Neural cell (in vitro differentiated cells): ENCODE measurements around the gene KRTAP5-6. TPM values are rescaled to one million over a fixed set of nuclear protein-coding genes. Genes with fewer than 3 reads are reported as not detected.

Experiments
- H2AFZ ChIP-seq: fragments of 200-600, 300-800 bp; sonication (generic), shearing (Covaris generic); 2 replicates; pipeline ENCODE4 v1.6.0; 2014; ENCODE audit warnings: low read depth, mild to moderate bottlenecking, antibody characterized with exemption, low read length, moderate library complexity
- H3F3A ChIP-seq: fragments of 200-600 bp; shearing (Covaris generic); 2 replicates; pipeline ENCODE4 v1.6.1; 2016; ENCODE audit warnings: mild to moderate bottlenecking, moderate library complexity, mixed read lengths, antibody characterized with exemption, low read length; ENCODE audit not compliant: insufficient read depth, poor library complexity, severe bottlenecking
- H3K27ac ChIP-seq: fragments of 200-600, 300-800 bp; sonication (generic), shearing (Covaris generic); 2 replicates; pipeline ENCODE4 v1.5.1; 2014; ENCODE audit warnings: mild to moderate bottlenecking, low read length, moderate library complexity
- H3K27me3 ChIP-seq: fragments of 300-800, 200-600 bp; sonication (generic), shearing (Covaris generic); 2 replicates; pipeline ENCODE4 v1.6.0; 2014; ENCODE audit warnings: mild to moderate bottlenecking, low read depth, low read length, moderate library complexity; ENCODE audit not compliant: insufficient read depth
- H3K36me3 ChIP-seq: fragments of 300-800, 200-600 bp; sonication (generic), shearing (Covaris generic); 2 replicates; pipeline ENCODE4 v1.5.1; 2014; ENCODE audit warnings: mild to moderate bottlenecking, antibody characterized with exemption, low read length, moderate library complexity; ENCODE audit not compliant: insufficient read depth
- H3K4me2 ChIP-seq: fragments of 300-800, 200-600 bp; sonication (generic), shearing (Covaris generic); 2 replicates; pipeline ENCODE4 v1.6.0; 2014; ENCODE audit warnings: mild to moderate bottlenecking, low read length
- H3K4me3 ChIP-seq: fragments of 300-800, 200-600 bp; sonication (generic), shearing (Covaris generic); 2 replicates; pipeline ENCODE4 v1.5.1; 2014; ENCODE audit warnings: mild to moderate bottlenecking, low read length, moderate library complexity
- H3K79me2 ChIP-seq: fragments of 200-600 bp; shearing (Covaris generic); replicated peaks from 2 replicates; pipeline ENCODE4 v1.6.0; 2014; ENCODE audit warnings: mild to moderate bottlenecking, low read length, moderate library complexity; ENCODE audit not compliant: insufficient read depth
- H3K9ac ChIP-seq: fragments of 300-800, 200-600 bp; sonication (generic), shearing (Covaris generic); 2 replicates; pipeline ENCODE4 v1.6.1; 2016; ENCODE audit warnings: mild to moderate bottlenecking, low read length, mixed read lengths
- H3K9me2 ChIP-seq: fragments of 200-600 bp; shearing (Covaris generic); 2 replicates; pipeline ENCODE4 v1.6.1; 2016; ENCODE audit warnings: mild to moderate bottlenecking, low read length, mixed read lengths; ENCODE audit not compliant: insufficient read depth
- H3K9me3 ChIP-seq: fragments of 200-600, 300-800 bp; sonication (generic), shearing (Covaris generic); 2 replicates; pipeline ENCODE4 v1.6.1; 2016; ENCODE audit warnings: mild to moderate bottlenecking, mixed run types, low read length, moderate library complexity, mixed read lengths
- H4K20me1 ChIP-seq: fragments of 200-600 bp; shearing (Covaris generic); 2 replicates; pipeline ENCODE4 v1.6.1; 2016; ENCODE audit warnings: mild to moderate bottlenecking, mixed run types; ENCODE audit not compliant: insufficient read depth
- EP300 ChIP-seq: fragments of 450-650 bp; conservative IDR thresholded peaks from 2 replicates; pipeline ENCODE4 v1.6.1; 2014; ENCODE audit warnings: antibody characterized with exemption, mild to moderate bottlenecking, moderate library complexity; ENCODE audit not compliant: poor library complexity, severe bottlenecking
- EZH2 ChIP-seq: fragments of 200-600, 300-800 bp; shearing (Covaris generic), sonication (generic); IDR thresholded peaks from 2 replicates; pipeline ENCODE4 v1.6.1; 2014; ENCODE audit warnings: antibody characterized with exemption, low read length, borderline replicate concordance, mild to moderate bottlenecking; ENCODE audit not compliant: insufficient read depth, poor library complexity, severe bottlenecking
- MXI1 ChIP-seq: fragments of 450-650 bp; conservative IDR thresholded peaks from 2 replicates; pipeline ENCODE4 v1.6.1; 2014; ENCODE audit warnings: antibody characterized with exemption, mild to moderate bottlenecking; ENCODE audit not compliant: poor library complexity, severe bottlenecking
- POLR2AphosphoS5 ChIP-seq: IDR thresholded peaks from 2 replicates; pipeline ENCODE4 v1.6.1; 2012
- RAD21 ChIP-seq: fragments of 450-650 bp; conservative IDR thresholded peaks from 2 replicates; pipeline ENCODE4 v1.6.1; 2014; ENCODE audit warnings: antibody characterized with exemption, mild to moderate bottlenecking, moderate library complexity
- SMC3 ChIP-seq: fragments of 450-650 bp; conservative IDR thresholded peaks from 2 replicates; pipeline ENCODE4 v1.6.1; 2014; ENCODE audit warnings: antibody characterized with exemption, mild to moderate bottlenecking, moderate library complexity; ENCODE audit not compliant: poor library complexity
- TAF1 ChIP-seq: IDR thresholded peaks from 2 replicates; pipeline ENCODE4 v1.6.1; 2012; ENCODE audit warnings: low read depth
- polyA plus RNA-seq: library from polyadenylated mRNA; depleted of rRNA; stranded (reverse); fragments of >200 nt; gene quantifications from 2 replicates; pipeline ENCODE4 v1.2.3, GENCODE V29; 2014
- TF ChIP-seq, protein P1 (sequence below): fragments of 450-650 bp; IDR thresholded peaks from 2 replicates; pipeline ENCODE4 v1.5.1; 2014; ENCODE audit warnings: antibody characterized with exemption, mild to moderate bottlenecking, moderate library complexity; ENCODE audit not compliant: poor library complexity, severe bottlenecking
- TF ChIP-seq, protein P2 (sequence below): IDR thresholded peaks from 2 replicates; pipeline ENCODE4 v1.6.1; 2012; ENCODE audit warnings: borderline replicate concordance

KRTAP5-6 gene
- polyA plus RNA-seq, 1 donor from 2014 or later: not detected

DNA sequence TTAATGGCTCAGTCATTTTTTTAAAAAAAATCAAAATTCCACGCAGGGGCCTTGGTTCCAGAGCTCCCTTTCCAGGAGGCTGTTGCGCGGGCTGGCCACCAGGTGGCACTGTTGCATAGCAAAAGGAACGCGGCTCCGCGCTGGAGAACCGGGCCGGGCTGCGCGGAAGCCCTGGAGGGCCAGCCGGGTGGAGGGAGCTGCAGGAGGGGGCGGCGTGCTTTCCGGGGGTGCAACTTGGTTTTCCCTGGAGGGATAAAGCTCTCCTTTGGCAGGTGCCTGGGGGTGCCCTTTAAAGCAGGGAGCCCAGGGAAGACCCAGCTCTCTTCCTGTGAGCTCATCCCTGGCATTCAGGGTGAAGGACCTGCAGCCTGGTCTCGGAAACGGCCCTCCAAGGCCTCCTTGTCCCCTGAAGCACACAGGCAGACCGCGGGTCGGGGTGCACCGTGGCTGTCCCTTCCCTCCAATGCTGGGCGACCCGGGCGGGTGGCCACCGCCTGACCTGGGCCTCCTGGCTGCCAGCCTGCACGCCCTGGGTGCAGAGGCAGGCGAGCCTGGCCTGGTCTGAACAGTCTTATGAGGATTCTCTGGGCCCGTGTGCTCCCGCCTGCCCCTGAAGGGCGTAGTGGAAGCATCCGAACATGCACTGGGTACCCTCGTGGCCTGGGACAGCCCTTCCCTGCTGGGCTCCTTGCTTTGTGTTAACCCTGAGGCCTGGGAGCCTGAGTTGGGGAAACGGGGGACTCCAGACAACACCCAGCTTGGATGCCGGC, 44.0 kb upstream of the KRTAP5-6 start:
- Histone ChIP-seq H3K9ac (peak overlapping the region; percentile 6), H3K9me3 (no peaks in the 10 kb centered on the region), H3K27me3 (no peaks in the 10 kb centered on the region), H3K27ac (no peak overlapping the region), H3K9me2 (no peaks in the 10 kb centered on the region), H2AFZ (peak overlapping the region; percentile 0), H3K4me3 (no peak overlapping the region), H3K79me2 (no peaks in the 10 kb centered on the region), H4K20me1 (no peaks in the 10 kb centered on the region), H3K36me3 (no peaks in the 10 kb centered on the region), H3K4me2 (no peak overlapping the region), H3F3A (no peaks in the 10 kb centered on the region)
- TF ChIP-seq, protein P1, sequence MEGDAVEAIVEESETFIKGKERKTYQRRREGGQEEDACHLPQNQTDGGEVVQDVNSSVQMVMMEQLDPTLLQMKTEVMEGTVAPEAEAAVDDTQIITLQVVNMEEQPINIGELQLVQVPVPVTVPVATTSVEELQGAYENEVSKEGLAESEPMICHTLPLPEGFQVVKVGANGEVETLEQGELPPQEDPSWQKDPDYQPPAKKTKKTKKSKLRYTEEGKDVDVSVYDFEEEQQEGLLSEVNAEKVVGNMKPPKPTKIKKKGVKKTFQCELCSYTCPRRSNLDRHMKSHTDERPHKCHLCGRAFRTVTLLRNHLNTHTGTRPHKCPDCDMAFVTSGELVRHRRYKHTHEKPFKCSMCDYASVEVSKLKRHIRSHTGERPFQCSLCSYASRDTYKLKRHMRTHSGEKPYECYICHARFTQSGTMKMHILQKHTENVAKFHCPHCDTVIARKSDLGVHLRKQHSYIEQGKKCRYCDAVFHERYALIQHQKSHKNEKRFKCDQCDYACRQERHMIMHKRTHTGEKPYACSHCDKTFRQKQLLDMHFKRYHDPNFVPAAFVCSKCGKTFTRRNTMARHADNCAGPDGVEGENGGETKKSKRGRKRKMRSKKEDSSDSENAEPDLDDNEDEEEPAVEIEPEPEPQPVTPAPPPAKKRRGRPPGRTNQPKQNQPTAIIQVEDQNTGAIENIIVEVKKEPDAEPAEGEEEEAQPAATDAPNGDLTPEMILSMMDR: peak; percentile 99
- TF ChIP-seq RAD21 (peak; percentile 99), MXI1 (peak; percentile 36), POLR2AphosphoS5 (no peak), EP300 (no peak), SMC3 (peak; percentile 99)
- TF ChIP-seq, protein P2, sequence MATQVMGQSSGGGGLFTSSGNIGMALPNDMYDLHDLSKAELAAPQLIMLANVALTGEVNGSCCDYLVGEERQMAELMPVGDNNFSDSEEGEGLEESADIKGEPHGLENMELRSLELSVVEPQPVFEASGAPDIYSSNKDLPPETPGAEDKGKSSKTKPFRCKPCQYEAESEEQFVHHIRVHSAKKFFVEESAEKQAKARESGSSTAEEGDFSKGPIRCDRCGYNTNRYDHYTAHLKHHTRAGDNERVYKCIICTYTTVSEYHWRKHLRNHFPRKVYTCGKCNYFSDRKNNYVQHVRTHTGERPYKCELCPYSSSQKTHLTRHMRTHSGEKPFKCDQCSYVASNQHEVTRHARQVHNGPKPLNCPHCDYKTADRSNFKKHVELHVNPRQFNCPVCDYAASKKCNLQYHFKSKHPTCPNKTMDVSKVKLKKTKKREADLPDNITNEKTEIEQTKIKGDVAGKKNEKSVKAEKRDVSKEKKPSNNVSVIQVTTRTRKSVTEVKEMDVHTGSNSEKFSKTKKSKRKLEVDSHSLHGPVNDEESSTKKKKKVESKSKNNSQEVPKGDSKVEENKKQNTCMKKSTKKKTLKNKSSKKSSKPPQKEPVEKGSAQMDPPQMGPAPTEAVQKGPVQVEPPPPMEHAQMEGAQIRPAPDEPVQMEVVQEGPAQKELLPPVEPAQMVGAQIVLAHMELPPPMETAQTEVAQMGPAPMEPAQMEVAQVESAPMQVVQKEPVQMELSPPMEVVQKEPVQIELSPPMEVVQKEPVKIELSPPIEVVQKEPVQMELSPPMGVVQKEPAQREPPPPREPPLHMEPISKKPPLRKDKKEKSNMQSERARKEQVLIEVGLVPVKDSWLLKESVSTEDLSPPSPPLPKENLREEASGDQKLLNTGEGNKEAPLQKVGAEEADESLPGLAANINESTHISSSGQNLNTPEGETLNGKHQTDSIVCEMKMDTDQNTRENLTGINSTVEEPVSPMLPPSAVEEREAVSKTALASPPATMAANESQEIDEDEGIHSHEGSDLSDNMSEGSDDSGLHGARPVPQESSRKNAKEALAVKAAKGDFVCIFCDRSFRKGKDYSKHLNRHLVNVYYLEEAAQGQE: no peak

DNA sequence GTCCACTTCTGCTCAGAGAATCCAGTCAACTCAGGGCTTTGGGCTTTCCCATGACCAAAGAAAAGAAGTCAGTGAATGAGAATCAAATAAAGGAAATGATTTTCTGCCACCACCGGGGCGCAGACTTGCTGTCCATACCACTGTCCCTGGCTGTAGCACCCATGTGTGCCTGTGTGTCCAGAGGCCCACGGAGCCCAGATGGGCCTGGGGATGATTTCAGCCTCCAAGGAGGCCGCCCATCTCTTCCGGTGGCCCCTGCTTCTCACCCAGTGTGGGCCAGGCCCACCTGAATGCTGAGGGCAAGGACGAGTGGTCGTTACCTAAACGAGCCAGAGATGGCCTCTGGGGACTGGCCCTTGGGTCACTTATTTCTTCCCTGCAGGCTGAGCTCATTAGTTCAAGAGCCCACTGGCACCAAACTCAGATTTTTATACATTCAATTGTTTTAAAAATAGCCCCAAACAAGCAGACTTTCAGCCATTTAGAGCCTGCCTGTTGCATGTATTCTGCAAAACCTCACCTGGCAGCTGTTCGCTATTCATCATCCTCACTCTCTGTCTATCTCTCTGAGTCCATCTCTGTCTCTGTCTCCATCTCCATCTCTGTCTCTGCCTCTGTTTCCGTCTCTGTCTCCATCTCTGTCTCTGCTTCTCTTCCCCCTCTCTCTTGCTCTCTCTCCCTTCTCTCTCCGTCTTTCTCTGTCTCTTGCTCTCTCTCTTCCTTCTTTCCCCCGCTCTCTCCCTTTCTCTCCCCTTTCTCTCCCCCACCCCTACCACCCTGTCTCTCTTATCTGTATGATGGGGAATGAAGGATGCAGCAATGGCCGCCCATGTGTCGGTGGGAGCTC, 43.2 kb upstream of the KRTAP5-6 start:
- H4K20me1 ChIP-seq: no peaks in the 10 kb centered on the region
- H3F3A ChIP-seq: no peaks in the 10 kb centered on the region
- no peak overlapping the region for H2AFZ ChIP-seq
- no peak overlapping the region for H3K4me3 ChIP-seq
- H3K9me2 ChIP-seq: no peaks in the 10 kb centered on the region
- no peaks in the 10 kb centered on the region for H3K9me3 ChIP-seq
- H3K9ac ChIP-seq: no peak overlapping the region
- H3K79me2 ChIP-seq: no peaks in the 10 kb centered on the region
- H3K36me3 ChIP-seq: no peaks in the 10 kb centered on the region
- TF ChIP-seq EP300: no peak
- no peak for TF ChIP-seq MXI1
- TF ChIP-seq, protein P2: no peak
- TF ChIP-seq SMC3: no peak
- TF ChIP-seq EZH2: no peak
- no peak for TF ChIP-seq TAF1
- TF ChIP-seq, protein P1: no peak
- no peak for TF ChIP-seq RAD21
- no peak for TF ChIP-seq POLR2AphosphoS5
- H3K27me3 ChIP-seq: no peaks in the 10 kb centered on the region
- H3K27ac ChIP-seq: no peak overlapping the region
- H3K4me2 ChIP-seq: no peak overlapping the region
